SK-N-SH (cell line): ENCODE data around the gene IER2.
A peak's percentile ranks its signal among the peaks of the same experiment; 100 is the strongest.

ENCODE experiments used
- CTCF ChIP-seq: fragments of 200-600 bp; sonication (generic); IDR thresholded peaks from 2 replicates; pipeline ENCODE4 v1.6.1; 2017; ENCODE audit warnings: antibody characterized with exemption, mild to moderate bottlenecking, moderate library complexity
- EP300 ChIP-seq, 2 experiments: IDR thresholded peaks; 2 replicates each; pipeline versions ENCODE4 v1.4.0 to v1.6.1; 2012; ENCODE audit warnings: borderline replicate concordance in 1 of 2, low read depth in 1 of 2, low read length in 1 of 2
- EZH2phosphoT487 ChIP-seq: fragments of 200-600 bp; sonication (generic); IDR thresholded peaks from 2 replicates; pipeline ENCODE4 v1.6.1; 2017; ENCODE audit warnings: low read depth, mixed run types, mild to moderate bottlenecking, antibody characterized with exemption, moderate library complexity, borderline replicate concordance
- MAX ChIP-seq: IDR thresholded peaks from 2 replicates; pipeline ENCODE4 v1.4.0; 2012; ENCODE audit warnings: low read depth
- RAD21 ChIP-seq: IDR thresholded peaks from 2 replicates; pipeline ENCODE4 v1.6.1; 2012; ENCODE audit warnings: mild to moderate bottlenecking, low read length
- SIN3A ChIP-seq: IDR thresholded peaks from 2 replicates; pipeline ENCODE4 v1.6.1; 2012; ENCODE audit warnings: low read depth, mild to moderate bottlenecking, low read length, moderate library complexity, borderline replicate concordance
- YY1 ChIP-seq: IDR thresholded peaks from 2 replicates; pipeline ENCODE4 v1.4.0; 2012; ENCODE audit warnings: low read depth, mild to moderate bottlenecking
- ZBTB33 ChIP-seq: IDR thresholded peaks from 2 replicates; pipeline ENCODE4 v1.4.0; 2012; ENCODE audit warnings: low read depth, borderline replicate concordance

- TF ChIP-seq EZH2phosphoT487 (no peak), RAD21 (peak; percentile 32; the same call in 1 of the 2 replicates), YY1 (no peak), EP300 (IDR thresholded peaks at IDR 0.05; ENCODE audit: borderline replicate concordance in 1 of 2, low read depth in 1 of 2, low read length in 1 of 2) (no peak), ZBTB33 (no peak), CTCF (peak; percentile 54), MAX (no peak), SIN3A (no peak)
These were observed 45.8 kb upstream of the IER2 start for GRCh38 chr19:13104360-13104847.
